Smooth muscle cell (in vitro differentiated cells): Measurements from ENCODE around the gene RPTOR. TPM values are rescaled to one million over a fixed set of nuclear protein-coding genes. Genes with fewer than 3 reads are reported as not detected.

Experiments
- DNase-seq: peaks from one replicate; lab custom pipeline; 2025; ENCODE audit not compliant: unreplicated experiment; lab: John Stamatoyannopoulos, UW
- H2AFZ ChIP-seq: fragments of 200-600 bp; sonication (generic); 2 replicates; pipeline ENCODE4 v1.6.0; 2016; ENCODE audit warnings: antibody characterized with exemption, low read depth, mild to moderate bottlenecking
- H3F3A ChIP-seq: fragments of 200-600 bp; sonication (generic); 2 replicates; pipeline ENCODE4 v1.6.0; 2017; ENCODE audit warnings: antibody characterized with exemption, low read depth
- H3K27ac ChIP-seq: fragments of 200-600 bp; sonication (generic); 2 replicates; pipeline ENCODE4 v1.5.1; 2016; ENCODE audit warnings: low read depth, mild to moderate bottlenecking
- H3K27me3 ChIP-seq: fragments of 200-600 bp; sonication (generic); 2 replicates; pipeline ENCODE4 v1.6.1; 2016; ENCODE audit warnings: low read depth, mild to moderate bottlenecking
- H3K36me3 ChIP-seq: fragments of 200-600 bp; sonication (generic); 2 replicates; pipeline ENCODE4 v1.5.1; 2016; ENCODE audit warnings: low read depth
- H3K4me1 ChIP-seq: fragments of 200-600 bp; sonication (generic); 2 replicates; pipeline ENCODE4 v1.5.1; 2016; ENCODE audit warnings: low read depth
- H3K4me2 ChIP-seq: fragments of 200-600 bp; sonication (generic); 2 replicates; pipeline ENCODE4 v1.6.0; 2016; ENCODE audit warnings: mild to moderate bottlenecking
- H3K4me3 ChIP-seq: fragments of 200-600 bp; sonication (generic); 2 replicates; pipeline ENCODE4 v1.5.1; 2016; ENCODE audit warnings: mild to moderate bottlenecking
- H3K79me2 ChIP-seq: fragments of 200-600 bp; sonication (generic); 2 replicates; pipeline ENCODE4 v1.6.0; 2016; ENCODE audit warnings: low read depth, mild to moderate bottlenecking
- H3K9ac ChIP-seq: fragments of 200-600 bp; sonication (generic); 2 replicates; pipeline ENCODE4 v1.6.0; 2016; ENCODE audit warnings: low read depth
- H3K9me3 ChIP-seq: fragments of 200-600 bp; sonication (generic); replicated peaks from 2 replicates; pipeline ENCODE4 v1.5.1; 2016; ENCODE audit warnings: low read depth
- H4K20me1 ChIP-seq: fragments of 200-600 bp; sonication (generic); 2 replicates; pipeline ENCODE4 v1.6.0; 2016; ENCODE audit warnings: low read depth
- WGBS: methylation state at CpG from one replicate; pipeline ENCODE4 v1.1.7; 2016; ENCODE audit warnings: low lambda C conversion rate; 5-methylcytosine and 5-hydroxymethylcytosine counted together
- polyA plus RNA-seq: library from polyadenylated mRNA; unstranded; fragments of >200 nt; fragmentation: Nextera tagmentation; extraction: Ambion mirVana; gene quantifications from 2 replicates; pipeline ENCODE4 v1.2.1, GENCODE V29; 2016
- total RNA-seq: library from RNA; depleted of rRNA; stranded (reverse); fragments of >200 nt; gene quantifications from 2 replicates; pipeline ENCODE4 v1.2.3, GENCODE V29; 2014
- TF ChIP-seq, protein P1 (sequence below): fragments of 200-600 bp; sonication (generic); IDR thresholded peaks from 2 replicates; pipeline ENCODE4 v1.5.1; 2017; ENCODE audit warnings: borderline replicate concordance, mild to moderate bottlenecking, antibody characterized with exemption; ENCODE audit not compliant: insufficient read depth, poor library complexity, severe bottlenecking

The RPTOR gene
- total and polyA plus RNA-seq, 2 experiments from 2014 or later, result 10.6 to 12.2 TPM

DNA sequence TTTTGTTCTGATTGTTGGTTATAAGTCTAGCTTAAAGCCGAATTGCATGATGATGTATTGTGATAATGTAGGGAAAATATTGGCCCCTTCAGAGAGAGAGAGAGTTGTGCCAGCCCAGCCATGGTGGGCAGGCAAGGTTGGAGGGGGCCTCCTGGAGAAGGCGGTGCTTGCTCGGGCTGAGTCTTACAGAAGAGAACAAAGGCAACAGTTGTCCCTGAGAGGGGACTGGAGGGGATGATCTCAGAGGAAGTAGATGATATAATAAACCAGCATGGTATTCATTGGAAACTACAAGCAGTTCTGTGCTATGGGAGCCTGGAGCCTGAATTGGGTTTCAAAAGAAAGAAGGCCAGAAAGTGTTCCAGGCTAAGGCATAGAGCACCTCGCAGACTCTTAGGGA, 173.8 kb downstream of the RPTOR start:
- Histone ChIP-seq H3K9ac (no peak overlapping the region), H3K79me2 (peaks cover 46% of the 10 kb centered on the region), H3K4me1 (peaks cover 11% of the 10 kb centered on the region), H3K27me3 (no peaks in the 10 kb centered on the region), H3K4me3 (no peak overlapping the region), H4K20me1 (peaks cover 22% of the 10 kb centered on the region), H3F3A (peaks cover 4% of the 10 kb centered on the region), H3K4me2 (no peak overlapping the region), H3K36me3 (no peaks in the 10 kb centered on the region), H2AFZ (no peak overlapping the region), H3K27ac (no peak overlapping the region), H3K9me3 (no peaks in the 10 kb centered on the region)
- WGBS, result 72% methylated on average over 4 of the region's 4 CpGs
- TF ChIP-seq, protein P1, sequence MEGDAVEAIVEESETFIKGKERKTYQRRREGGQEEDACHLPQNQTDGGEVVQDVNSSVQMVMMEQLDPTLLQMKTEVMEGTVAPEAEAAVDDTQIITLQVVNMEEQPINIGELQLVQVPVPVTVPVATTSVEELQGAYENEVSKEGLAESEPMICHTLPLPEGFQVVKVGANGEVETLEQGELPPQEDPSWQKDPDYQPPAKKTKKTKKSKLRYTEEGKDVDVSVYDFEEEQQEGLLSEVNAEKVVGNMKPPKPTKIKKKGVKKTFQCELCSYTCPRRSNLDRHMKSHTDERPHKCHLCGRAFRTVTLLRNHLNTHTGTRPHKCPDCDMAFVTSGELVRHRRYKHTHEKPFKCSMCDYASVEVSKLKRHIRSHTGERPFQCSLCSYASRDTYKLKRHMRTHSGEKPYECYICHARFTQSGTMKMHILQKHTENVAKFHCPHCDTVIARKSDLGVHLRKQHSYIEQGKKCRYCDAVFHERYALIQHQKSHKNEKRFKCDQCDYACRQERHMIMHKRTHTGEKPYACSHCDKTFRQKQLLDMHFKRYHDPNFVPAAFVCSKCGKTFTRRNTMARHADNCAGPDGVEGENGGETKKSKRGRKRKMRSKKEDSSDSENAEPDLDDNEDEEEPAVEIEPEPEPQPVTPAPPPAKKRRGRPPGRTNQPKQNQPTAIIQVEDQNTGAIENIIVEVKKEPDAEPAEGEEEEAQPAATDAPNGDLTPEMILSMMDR, result no peak
- DNase-seq, result no peak

DNA sequence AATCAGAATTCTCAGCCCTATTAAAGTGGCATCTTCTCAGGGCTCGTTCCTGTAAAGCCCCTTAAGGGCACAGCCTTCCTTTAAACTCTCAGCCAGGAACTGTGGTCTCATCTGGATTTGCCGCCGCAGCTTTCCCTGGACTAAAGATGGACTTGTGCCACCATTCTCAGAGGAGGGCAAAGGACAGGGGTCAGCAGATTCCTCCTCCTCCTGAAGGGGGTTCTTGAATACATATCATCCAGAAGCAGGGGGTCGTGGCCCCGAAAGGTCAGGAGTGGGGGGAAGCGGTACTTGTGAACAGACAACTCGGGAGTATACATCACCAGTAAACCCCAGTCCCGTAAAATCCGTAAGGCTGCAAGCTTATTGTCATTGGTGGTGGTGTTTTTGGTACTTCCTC, 174.8 kb downstream of the RPTOR start:
- H3K4me2 ChIP-seq, result no peak overlapping the region
- H4K20me1 ChIP-seq, result peaks cover 22% of the 10 kb centered on the region
- no peaks in the 10 kb centered on the region for H3K9me3 ChIP-seq
- no peak overlapping the region for H2AFZ ChIP-seq
- H3F3A ChIP-seq, result peaks cover 4% of the 10 kb centered on the region
- H3K27me3 ChIP-seq, result no peaks in the 10 kb centered on the region
- H3K4me1 ChIP-seq, result peaks cover 11% of the 10 kb centered on the region
- 93% methylated on average over 9 of the region's 9 CpGs for WGBS
- TF ChIP-seq, protein P1, result no peak
- no peak overlapping the region for H3K27ac ChIP-seq
- H3K4me3 ChIP-seq, result no peak overlapping the region
- DNase-seq, result no peak
- no peak overlapping the region for H3K9ac ChIP-seq
- H3K79me2 ChIP-seq, result peaks cover 37% of the 10 kb centered on the region
- no peaks in the 10 kb centered on the region for H3K36me3 ChIP-seq

DNA sequence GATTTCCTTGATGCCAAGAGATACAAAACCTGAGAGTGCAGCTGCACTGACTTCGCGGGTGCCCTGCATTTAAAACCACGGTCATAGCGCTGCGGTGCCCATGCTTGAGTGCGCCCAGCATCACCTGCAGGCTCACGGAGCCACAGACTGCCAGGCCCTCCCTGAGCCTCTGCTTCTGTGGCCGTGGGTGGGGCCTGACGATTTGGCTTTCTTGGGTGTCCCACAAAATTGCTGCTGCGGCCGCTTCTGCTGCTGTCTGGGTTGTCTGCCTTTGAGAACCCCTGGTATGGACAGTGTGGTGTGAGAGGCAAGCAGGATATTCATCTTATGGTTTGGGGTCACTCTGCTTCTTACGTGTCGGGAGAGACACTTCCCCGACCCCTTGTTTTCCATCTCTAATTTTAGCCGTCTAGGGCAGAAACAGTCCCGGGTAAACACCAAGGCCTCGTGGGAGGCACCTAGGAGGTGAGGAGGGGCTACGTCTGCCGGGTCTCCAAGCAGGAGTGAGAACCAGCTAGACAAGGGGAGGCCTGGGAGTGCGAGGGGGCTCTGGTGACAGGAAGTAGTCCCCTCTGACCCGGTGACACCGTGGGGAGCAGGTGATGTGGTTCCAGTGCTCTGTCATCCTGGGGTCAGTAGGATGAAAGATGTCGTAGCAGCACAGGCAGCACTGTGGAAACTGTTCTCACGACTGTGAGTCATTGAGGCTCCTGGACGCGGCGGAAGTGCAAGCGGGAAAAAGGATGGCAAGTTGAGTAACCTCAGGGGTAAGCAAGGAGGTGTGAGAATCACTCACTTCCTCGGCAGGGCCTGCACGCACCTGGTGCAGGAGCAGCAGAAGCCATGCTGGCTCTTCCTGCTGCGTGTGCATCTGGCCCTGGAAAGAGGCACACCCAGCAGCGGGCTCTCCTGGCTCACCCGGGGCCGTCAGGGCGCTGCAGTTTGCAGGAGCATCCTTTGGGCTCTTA, 176.3 kb downstream of the RPTOR start:
- no peak overlapping the region for H3K4me3 ChIP-seq
- no peak for DNase-seq
- H3K9ac ChIP-seq, result no peak overlapping the region
- peaks cover 29% of the 10 kb centered on the region for H4K20me1 ChIP-seq
- no peak overlapping the region for H2AFZ ChIP-seq
- no peaks in the 10 kb centered on the region for H3K36me3 ChIP-seq
- TF ChIP-seq, protein P1, result no peak
- H3F3A ChIP-seq, result peaks cover 12% of the 10 kb centered on the region
- H3K9me3 ChIP-seq, result no peaks in the 10 kb centered on the region
- H3K4me1 ChIP-seq, result peaks cover 11% of the 10 kb centered on the region
- peaks cover 29% of the 10 kb centered on the region for H3K79me2 ChIP-seq
- 84% methylated on average over 35 of the region's 35 CpGs for WGBS
- no peak overlapping the region for H3K4me2 ChIP-seq
- H3K27ac ChIP-seq, result peak overlapping the region; percentile 27
- no peaks in the 10 kb centered on the region for H3K27me3 ChIP-seq
